Fibroblast of pulmonary artery (primary cell): ENCODE data around the gene ABCG2.

ENCODE experiments used
- DNase-seq: peaks from one replicate; pipeline ENCODE4 v3.0.0-alpha.2; 2010; ENCODE audit warnings: low read depth
- H3K4me3 ChIP-seq: replicated peaks from 2 replicates; pipeline ENCODE4 v1.5.1; 2011; ENCODE audit warnings: low read depth, mild to moderate bottlenecking, control low read depth, low read length, moderate library complexity
- TF ChIP-seq, protein P1 (sequence below): IDR thresholded peaks from 2 replicates; pipeline ENCODE4 v1.5.1; 2011; ENCODE audit warnings: mild to moderate bottlenecking, control low read depth, low read length, inconsistent platforms; ENCODE audit errors: missing control alignments

ABCG2 gene

DNA sequence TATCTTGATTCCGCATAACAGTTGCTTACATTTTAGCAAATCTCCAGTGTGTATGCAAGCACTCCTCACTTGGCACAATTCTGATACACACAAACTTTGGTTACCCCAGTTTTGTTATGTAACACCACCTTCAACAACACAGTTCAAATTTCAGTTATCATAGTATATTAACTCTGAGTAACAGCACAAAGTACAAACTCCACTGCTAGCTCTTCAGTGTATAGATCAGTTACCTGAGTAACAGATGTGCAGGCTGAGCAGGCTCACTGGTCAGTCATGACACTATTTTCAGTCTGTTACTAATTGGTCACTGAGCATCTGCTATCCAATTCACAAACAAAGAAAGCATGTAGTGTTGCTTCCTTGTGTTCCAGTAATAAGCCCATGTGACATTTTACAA lies 95.6 kb downstream of the ABCG2 start:
- no peak for DNase-seq
- H3K4me3 ChIP-seq, result no peak overlapping the region
- TF ChIP-seq, protein P1, sequence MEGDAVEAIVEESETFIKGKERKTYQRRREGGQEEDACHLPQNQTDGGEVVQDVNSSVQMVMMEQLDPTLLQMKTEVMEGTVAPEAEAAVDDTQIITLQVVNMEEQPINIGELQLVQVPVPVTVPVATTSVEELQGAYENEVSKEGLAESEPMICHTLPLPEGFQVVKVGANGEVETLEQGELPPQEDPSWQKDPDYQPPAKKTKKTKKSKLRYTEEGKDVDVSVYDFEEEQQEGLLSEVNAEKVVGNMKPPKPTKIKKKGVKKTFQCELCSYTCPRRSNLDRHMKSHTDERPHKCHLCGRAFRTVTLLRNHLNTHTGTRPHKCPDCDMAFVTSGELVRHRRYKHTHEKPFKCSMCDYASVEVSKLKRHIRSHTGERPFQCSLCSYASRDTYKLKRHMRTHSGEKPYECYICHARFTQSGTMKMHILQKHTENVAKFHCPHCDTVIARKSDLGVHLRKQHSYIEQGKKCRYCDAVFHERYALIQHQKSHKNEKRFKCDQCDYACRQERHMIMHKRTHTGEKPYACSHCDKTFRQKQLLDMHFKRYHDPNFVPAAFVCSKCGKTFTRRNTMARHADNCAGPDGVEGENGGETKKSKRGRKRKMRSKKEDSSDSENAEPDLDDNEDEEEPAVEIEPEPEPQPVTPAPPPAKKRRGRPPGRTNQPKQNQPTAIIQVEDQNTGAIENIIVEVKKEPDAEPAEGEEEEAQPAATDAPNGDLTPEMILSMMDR, result no peak

DNA sequence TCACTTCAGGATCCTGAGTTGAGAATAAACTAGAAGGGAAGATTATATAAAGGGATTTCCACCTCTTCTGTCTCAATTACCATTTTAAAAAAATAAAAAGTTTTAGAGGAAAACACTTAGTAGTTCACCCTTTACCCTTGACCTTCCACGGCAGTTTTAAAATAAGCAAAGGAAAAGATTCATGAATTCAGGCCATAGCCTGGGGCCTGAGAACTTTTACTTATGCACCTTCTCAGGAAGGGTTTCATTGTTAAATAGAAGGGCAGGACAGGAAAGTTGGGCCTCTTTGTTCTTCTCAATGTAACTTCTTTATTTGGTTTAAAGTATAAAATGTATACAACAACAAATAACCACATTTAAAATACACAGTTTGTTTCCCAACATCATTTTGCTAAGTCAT lies 96.1 kb downstream of the ABCG2 start:
- TF ChIP-seq, protein P1, result no peak
- DNase-seq, result no peak
- H3K4me3 ChIP-seq, result no peak overlapping the region

DNA sequence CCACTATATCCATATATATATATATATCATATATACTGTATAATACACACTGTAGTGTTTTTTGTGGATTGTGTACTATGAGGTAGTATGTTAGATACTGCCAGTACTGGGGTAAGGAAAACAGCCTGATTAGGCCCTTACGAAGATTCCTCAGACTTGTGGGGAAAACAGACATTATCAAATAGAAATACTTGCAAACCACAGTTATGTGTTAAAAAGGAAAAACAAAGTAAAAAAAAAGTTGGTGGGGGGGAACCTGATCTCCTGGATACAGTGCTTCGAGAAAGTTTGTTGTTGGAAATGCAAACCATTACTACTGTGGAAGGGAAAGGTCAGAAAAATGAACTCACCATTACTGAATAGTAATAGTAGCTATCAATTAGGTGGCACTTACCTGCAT lies 98.0 kb downstream of the ABCG2 start:
- TF ChIP-seq, protein P1, result no peak
- DNase-seq, result no peak
- no peak overlapping the region for H3K4me3 ChIP-seq

DNA sequence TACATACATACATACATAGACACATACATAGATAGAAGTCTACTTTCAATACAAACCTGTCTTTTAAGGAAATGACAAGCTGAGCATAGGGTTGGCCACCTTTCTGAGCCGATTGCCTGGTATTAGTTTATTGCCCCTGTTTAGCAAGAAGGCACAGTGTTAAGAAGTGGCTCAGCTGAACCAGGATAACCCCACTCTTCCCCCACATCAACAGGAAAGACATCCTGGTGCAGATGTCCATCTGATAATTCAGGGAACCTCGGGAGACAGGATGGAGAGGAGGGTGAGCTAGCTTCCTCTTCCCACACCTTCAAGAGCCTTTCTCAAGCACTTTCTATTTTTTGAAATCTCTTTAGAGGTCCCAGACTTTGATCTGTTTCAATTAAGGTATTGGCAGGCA lies 98.7 kb downstream of the ABCG2 start:
- no peak for DNase-seq
- TF ChIP-seq, protein P1, result no peak
- no peak overlapping the region for H3K4me3 ChIP-seq

DNA sequence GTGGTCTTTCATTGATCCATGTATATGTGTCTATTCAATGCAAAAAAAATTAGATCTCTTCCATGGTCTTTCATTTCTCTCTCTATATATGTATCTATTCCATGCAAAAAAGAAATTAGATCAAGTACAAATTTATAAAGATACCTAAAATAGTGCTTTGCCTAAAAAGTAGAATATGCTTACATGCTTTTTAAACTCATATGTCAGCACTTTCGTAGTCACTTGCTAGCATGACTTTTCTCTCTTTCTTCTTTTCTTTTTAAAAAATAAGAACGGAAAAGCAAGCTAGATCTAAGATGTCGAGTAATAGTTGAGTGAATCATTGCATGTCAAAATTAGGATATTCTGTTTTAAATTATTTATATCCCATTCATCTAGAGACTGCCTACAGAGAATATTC lies 100.1 kb downstream of the ABCG2 start:
- DNase-seq, result no peak
- no peak overlapping the region for H3K4me3 ChIP-seq
- TF ChIP-seq, protein P1, result no peak

DNA sequence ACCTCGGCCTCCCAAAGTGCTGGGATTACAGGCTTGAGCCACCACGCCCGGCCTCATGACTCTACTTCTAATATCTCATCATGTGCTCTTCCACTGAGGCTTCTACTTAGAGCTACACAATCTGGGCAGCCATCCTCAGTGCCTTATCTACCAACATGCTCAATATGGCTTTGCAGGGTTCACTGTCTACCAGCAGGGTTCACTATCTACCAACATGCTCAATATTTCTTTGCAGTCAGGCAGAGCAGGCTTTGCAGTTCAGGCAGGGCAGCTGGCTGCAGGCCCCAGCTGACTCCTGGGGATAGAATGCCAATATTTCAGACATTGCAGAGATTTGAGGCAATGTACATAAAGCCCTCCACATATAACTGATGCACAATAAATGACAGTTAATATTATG lies 103.5 kb downstream of the ABCG2 start:
- TF ChIP-seq, protein P1, result peak; percentile 41
- peak; percentile 44 for DNase-seq
- no peak overlapping the region for H3K4me3 ChIP-seq

DNA sequence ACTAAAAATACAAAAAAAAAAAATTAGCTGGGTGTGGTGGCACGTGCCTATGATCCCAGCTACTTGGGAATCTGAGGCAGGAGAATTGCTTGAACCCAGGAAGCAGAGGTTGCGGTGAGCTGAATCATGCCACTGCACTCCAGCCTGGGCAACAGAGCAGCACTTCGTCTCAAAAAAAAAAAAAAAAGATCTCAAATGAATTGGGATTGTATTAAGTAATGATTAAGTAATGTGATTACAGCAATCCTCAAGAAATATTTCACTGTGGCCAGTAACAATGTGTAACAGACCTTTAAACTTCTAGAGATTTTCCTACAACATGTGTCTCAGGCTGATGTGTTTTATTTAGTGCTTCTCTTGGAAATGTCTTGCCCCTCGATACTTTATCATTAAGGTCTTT lies 104.2 kb downstream of the ABCG2 start:
- TF ChIP-seq, protein P1, result no peak
- no peak overlapping the region for H3K4me3 ChIP-seq
- DNase-seq, result no peak
